Activated effector memory CD4-positive, alpha-beta T cell treated with Interleukin-2 at 50 U/mL for 16 hours (primary cell): ENCODE data around the gene KIAA1210.

ENCODE experiments used
- DNase-seq: peaks from one replicate; pipeline ENCODE4 v3.0.0-alpha.2; 2020

The KIAA1210 gene

DNA sequence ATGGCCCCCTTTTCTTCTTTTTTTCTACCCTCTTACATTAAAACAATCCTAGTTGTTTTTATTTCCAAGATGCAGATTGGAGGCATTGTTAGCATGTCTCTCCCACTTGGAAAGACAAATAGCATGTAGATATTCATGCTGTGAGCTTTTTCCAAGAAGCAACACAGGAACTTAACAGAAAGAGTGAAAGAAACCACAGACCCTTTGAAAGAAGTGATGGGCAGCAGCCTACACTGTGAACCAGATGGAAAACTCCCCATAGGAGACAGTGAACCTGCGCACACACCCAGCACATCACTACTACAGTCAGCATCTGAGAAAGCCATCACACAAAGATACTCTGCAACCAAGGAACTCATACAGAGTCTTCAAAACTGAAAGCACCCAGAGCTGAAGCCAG, 37.0 kb downstream of the KIAA1210 start:
- no peak for DNase-seq

DNA sequence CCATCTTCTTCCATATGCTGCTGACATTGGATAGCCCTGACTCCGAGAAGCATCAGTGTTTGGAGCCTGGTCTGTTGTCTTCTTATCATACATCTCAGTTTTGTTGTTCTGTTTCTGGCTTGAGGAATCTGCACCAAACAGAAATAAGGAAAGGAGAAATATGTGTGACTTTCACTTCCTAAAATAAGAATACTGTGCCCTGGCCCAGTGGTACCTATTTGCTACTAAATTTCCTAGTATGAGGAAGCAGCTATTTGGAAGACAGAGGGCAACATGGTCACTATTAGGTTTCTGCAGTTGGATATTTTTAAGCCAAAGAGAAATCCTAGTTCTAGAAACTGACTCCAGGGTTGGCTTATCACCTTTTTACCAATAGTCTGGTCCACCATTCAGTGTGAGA, 38.0 kb downstream of the KIAA1210 start:
- no peak for DNase-seq

DNA sequence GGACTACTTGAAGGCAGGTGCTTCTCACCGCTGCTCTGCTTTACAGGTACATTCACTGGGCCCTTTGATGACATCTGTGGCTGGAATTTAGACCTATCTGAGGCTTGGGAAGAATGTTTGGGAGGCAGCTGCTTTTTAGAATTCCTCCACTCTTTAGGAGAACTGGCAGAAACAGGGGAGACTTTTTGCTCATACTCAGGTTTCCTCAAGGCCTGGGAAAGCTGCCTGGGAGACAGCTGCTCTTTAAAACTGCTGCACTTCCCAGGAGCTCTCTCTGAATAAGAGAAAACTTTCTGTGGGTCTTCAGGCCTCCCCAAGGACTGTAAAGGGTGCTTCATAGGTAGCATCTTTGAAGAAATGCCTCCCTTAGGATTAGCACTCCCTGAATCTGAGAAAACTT, 40.5 kb downstream of the KIAA1210 start:
- DNase-seq: no peak

DNA sequence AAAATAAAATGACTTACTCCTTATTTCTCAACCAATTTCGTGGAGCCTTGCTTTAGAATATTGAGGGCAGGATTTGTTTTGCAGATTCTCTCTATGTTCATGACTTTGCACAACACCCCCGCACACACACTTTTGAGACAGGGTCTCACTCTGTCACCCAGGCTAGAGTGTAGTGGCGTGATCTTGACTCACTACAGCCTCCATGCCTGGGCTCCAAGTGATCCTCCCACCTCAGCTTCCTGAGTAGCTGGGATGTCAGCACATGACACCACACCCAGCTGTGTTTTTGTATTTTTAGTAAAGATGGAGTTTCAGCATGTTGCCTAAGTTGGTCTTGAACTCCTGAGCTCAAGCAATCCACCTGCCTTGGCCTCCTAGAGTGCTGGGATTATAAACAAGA, 42.8 kb downstream of the KIAA1210 start:
- DNase-seq: no peak

DNA sequence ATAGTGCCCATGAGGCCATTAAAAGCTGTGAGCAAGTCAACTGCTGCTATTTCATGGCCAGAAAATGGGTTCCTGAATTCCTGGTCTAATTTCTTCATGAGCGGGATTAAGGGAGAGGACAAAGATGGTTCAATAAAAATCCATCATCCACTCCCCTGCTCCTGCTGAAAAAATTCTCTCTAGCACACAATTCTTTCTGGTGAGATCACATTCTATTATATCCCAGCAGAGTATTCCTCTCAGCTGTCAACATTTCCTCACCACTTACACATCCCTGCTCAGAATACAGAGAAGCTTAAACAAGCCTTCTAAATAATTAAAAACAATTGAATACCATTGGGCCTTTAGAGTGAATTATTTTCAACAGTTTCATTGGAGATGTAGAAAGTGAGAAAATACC, 45.3 kb downstream of the KIAA1210 start:
- DNase-seq: no peak

DNA sequence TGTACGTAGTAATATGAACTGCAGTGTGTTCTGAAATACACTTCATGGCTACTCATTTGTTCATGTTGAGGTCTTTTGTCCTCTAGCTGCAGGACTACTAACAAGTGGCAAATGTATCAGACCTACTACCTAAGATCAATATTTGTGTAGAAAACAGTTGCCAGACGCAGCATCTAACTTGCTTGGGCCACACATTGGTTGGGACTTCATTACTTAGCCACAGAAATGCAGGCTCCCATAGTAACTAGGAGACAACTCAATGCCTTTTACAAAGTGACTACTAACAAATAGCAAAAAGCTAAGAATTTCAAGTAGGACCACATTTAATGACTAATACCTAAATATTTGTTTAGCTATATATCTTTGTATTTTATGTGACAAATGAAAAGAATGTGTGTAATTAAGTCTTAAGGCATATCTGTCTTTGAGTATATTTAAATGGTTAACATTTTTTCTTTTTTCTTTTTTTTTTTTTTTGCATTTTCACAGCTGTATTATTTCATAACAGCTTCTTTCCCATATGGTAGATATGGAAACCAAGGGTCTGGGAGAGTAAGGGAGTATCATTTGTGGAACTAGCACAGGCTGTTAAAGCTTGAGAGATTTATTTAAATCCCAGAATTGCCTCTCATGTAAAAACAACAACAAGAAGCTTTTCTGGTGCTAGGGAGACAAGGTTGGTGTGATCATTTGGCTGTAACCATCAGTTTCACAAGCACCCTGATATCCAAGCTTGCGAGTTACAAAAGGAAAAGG, 52.2 kb downstream of the KIAA1210 start:
- DNase-seq: no peak

DNA sequence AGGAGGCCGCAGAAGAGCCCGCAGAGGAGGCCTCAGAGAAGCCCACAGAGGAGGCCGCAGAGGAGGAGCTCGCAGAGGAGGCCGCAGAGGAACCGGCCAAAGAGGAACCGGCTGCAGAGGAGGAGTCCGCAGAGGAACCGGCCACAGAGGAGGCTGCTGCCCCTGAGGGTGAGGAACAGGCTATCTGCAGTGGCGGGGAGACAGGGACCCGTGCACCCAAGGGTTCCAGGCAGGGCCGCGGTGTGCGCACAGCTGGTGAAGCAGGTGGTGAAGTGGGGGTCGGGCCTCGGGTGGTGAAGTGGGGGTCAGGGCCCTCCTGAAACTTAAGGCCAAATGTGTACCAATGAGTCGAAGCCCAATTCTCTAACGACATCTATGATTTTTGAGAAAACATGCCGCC, 53.7 kb downstream of the KIAA1210 start:
- DNase-seq: no peak

DNA sequence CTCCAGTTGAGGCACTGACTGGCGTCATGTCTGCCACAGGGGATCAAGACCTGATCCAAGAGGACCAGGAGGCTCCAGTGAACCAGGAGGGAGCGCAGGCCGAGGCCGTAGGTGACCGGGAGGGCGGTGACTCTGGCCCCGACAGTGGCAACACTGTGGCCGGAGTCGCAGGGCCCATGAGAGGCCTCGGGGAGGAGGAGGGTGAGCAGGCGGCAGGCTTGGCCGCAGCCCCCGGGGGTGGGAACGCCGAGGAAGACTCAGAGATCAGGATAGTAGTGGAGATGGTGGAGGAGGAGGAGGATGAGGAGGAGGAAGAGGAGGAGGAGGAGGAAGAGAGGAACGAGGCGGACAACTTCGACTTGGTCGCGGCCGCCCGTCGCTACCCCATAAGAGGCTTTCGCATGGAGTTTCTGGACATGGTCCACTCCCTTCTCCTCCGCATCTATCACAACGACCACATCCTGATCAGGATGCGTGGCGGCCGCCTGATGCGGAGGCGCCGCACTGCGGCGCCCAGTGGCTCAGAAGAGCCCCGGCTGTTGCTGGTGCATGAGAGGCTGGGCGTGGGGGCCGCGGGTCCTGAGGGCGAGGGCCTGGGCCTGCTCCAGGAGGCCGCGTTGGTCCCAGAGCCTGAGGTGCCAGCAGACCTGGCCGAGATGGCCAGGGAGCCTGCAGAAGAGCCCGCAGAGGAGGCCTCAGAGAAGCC, 54.3 kb downstream of the KIAA1210 start:
- no peak for DNase-seq

DNA sequence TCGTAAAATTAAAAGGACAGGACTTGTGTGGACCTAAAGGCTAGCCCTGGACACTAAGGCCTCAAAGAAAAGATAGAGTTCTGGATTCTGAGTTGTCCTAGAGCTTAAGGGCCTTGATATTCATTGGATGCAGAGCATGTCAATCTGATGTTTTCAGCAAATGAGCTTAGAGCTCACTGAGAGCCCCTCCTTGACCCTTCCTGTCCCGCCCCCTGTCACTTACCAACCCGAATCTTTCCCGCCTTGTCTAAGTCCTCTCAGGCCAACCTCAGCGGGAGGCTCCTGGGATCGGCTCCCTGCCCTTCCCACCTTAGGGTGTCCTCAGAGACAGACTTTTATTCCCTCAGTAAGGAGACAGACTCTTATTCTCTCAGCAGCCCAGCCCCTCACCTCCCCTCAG, 54.9 kb downstream of the KIAA1210 start, which contains the start of gene CT47C1:
Gene CT47C1 (plus strand): TSS at position 250 of the 400 bp plus-strand sequence. CDS start 233 bp downstream, outside the sequence.
- no peak for DNase-seq

DNA sequence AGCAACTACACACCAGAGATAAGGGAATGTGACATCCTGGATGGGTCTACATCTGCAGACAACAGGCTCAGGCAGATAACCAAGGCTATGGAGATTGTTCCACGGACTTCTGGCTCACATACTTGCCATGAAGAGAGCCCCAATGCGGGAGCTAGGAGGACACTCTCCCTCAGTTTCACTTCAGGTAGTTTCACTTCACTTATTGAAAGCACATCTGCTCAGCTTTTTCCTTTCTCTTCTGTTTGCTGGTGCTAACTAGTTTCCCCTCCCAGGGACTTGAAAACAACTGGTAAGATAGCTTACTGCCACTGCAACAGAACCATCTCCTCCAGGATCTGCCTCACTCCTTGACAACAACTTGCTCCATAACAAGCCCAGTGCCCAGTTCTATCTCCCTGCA, 56.2 kb downstream of the KIAA1210 start:
- no peak for DNase-seq

DNA sequence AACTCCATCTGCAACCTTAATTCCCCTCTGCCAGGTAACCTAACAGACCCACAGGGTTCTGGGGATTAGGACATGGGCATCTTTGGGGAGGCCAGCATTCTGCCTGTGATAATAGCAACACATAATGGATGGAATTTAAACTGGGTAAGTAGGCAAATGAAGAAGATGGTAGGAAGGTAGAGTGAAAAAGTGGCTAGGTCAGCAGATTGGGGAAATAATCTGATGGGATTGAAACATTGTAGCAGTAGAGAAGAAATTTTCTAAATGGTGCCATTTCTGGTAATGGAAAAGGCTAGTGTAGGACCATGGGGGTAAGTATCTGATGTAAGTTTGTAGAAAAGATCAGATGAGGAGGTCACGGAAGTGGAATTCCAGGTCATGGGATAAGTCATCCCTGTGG, 57.9 kb downstream of the KIAA1210 start:
- no peak for DNase-seq

DNA sequence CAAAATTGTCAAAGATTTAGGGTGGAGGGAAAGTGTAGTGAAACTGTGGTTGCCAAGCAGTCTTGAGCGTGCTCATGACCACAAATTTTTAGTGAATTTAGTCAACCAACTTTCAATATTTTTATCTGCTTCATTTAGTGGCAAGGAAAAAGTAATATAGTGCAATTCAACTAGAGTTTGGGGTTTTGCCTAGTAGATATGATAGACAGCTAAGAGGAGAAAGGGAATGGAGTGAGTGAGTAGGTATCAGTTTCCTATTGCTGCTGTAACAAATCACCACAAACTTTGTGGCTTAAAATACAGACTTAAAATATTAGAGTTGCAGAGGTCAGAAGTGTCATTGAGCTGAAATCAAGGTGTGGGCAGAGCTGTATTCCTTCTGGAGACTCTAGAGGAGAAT, 58.5 kb downstream of the KIAA1210 start:
- no peak for DNase-seq

DNA sequence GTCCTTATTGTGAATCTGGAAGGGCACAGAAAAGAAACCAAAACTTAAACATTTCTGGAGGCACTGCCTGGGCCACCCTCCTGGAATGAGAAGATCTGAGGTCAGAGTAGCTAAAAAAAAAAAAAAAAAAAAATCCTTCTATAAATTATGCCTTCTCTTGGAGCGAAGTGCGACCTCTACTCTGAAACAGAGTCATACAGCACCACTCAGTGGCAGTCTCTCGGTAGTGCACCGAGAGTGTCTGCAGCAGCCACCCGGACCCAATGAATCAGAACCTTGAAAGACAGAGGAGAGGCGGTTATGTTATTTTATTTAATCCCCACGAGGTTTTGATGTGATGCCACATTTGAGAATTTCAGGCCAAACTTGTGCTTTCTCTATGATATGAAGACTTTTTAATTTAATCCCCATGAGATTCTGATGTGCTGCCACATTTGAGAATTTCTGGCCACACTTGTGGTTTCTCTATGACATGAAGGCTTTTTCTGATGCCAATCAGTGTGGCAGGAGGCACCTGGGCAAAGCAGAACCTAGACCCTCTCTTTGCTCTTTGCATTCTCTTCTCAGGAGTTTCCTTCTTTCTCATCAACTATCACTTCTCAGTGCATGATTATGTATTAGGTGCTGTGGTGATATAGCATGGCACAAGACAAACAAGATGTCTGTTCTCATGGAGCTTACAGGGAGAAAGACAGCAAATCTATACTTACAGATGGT, 60.4 kb downstream of the KIAA1210 start:
- peak; percentile 2 for DNase-seq

DNA sequence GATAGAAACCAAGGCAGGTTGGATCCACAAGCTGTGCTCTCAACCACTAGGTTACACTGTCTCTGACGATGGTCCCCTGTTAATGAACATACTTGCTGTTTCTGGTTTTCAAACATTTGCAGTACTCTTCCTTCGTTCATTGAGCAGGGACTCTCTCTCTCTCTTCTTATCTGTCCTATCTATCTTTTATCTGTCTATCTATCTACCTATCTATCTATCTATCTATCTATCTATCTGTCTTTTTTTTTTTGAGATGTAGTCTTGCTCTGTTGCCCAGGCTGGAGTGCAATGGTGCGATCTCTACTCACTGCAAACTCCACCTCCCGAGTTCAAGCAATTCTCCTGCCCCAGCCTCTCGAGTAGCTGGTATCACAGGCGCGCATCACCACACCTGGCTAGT, 64.2 kb downstream of the KIAA1210 start:
- no peak for DNase-seq

DNA sequence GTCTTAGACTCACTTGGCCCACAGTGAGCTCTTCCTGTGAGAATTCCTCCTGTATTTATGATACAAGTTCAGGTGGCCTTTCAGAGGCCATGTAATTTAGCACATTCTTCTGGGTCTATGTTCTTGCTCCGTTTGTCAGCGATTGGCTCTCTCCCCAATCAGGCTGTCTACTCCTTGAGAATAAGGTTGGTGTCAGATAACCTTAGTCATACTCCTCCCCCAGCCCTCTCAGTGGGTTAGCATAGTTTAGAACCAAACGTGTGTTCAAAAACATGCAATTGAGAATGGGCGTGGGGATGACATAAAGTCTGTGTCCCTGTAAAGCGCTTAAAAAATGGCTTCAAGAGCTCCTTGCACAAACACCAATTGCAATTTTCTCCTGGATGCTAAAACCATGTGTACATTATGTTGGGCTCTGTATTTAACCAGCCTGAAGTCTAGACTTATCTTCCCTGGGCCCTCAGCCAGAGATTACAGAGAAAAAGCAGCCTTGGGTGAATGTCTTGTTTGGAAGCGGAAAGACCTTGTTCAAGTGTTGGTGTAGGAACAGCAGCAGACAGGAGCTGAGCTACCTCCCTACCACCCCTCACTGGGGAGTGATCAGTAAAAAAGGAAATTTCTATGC, 64.8 kb downstream of the KIAA1210 start:
- no peak for DNase-seq

DNA sequence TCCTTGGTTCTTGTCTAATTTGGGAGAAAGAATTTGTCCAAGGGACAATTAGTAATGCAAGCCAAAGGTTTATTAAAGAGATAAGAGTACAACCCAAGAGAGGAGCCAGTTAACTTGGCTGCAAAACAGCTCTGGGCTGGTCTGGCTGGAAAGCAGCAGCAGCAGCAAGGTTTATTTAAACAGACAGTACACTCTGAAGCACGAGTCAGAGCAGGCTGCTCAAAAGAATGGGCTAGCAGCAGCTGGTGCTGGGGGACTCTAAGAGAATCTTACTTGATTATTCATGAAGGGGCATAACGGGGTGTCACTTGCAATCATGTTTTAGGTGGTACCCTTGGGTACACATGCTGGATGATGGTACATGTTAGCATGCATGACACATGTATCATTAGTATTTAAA, 71.9 kb downstream of the KIAA1210 start:
- no peak for DNase-seq

DNA sequence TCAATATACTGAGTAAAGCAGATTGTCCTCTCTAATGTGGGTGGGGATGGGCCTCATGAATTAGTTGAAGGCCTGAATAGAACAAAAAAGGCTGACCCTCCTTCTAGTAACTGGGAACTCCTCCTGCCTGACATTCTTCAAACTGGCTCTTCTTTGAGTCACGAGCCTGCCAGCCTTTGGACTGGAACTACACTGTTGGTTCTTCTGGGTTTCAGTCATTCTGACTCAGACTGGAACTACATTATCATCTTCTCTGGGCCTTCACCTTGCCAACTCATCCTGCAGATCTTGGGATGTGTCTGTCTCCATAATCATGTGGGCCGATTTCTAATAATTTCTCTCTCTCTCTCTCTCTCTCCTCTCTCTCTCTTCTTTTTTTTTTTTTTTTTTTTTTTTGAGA, 81.7 kb downstream of the KIAA1210 start:
- no peak for DNase-seq

DNA sequence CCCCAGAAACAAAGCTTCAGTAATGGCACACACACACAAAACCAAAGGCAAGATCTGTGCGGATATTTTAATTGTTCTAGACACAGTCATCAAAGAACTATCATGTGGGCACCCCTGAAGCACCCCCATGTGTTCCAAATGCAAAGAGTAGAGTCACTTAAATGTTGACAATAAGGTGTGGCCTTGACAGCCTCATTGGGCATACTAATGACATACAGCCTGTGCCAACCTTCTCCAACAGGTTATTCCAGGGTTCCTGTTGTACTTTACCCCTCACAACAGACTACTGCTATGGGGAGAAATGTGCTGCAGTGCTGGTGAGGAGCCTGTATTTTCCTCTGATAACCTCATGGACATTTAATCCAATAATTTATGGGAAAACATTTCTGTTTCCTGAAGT, 84.6 kb downstream of the KIAA1210 start:
- no peak for DNase-seq

DNA sequence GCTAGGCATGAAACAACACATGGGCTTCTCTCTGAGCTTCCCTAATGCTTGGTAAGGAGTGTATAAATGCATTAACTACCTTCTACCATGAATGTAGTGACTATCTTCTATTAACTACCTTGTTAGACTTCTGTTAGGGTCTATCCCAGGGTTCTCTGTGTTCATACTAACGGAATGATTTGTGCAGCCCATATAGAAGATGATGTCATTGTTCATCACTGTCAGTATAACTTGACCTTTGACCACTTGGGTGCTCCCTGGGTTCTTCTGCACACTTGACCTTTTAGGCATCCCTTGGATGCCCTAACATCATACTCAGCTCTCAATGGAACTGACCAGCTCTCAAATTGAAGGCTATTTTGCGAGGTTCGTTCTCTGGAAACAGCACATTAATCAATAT, 85.6 kb downstream of the KIAA1210 start:
- no peak for DNase-seq

DNA sequence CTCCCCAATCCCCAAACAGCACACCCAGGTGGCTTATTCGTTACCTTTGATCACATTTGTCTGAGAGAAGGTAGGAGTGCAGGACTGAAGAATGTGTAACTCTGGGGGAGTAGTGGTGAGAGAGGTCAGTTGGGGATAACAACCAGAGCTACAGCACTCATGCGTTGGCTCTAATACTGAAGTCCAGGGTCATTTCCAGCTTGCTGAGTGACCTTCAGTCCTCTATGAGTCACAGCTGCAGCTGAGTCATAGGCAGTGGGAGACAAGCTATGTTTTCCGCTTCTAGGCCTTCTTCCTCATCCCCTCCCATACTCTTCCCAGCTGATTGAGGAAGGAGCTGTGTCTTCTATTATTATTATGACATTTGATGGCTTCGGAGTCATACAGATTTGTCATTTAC, 86.4 kb downstream of the KIAA1210 start:
- DNase-seq: no peak

DNA sequence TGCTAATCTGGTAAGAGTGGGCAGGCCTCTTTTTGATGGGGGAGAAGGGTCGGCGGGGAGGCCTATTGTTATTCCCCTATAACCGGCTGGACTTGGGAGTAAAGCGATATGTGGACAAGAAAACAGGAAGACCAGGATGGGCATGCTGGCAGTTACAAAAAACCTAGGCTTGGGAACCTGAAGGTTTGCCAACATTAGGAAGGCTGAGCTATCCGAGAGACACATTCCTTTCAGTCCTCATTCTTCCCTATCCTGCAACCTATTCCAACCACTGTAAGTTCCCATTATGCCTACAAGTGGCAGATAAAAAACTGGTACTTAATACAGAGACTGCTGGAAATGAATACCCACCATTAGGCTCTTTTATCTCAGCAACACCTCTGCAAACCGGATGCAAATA, 87.2 kb downstream of the KIAA1210 start:
- DNase-seq: no peak

DNA sequence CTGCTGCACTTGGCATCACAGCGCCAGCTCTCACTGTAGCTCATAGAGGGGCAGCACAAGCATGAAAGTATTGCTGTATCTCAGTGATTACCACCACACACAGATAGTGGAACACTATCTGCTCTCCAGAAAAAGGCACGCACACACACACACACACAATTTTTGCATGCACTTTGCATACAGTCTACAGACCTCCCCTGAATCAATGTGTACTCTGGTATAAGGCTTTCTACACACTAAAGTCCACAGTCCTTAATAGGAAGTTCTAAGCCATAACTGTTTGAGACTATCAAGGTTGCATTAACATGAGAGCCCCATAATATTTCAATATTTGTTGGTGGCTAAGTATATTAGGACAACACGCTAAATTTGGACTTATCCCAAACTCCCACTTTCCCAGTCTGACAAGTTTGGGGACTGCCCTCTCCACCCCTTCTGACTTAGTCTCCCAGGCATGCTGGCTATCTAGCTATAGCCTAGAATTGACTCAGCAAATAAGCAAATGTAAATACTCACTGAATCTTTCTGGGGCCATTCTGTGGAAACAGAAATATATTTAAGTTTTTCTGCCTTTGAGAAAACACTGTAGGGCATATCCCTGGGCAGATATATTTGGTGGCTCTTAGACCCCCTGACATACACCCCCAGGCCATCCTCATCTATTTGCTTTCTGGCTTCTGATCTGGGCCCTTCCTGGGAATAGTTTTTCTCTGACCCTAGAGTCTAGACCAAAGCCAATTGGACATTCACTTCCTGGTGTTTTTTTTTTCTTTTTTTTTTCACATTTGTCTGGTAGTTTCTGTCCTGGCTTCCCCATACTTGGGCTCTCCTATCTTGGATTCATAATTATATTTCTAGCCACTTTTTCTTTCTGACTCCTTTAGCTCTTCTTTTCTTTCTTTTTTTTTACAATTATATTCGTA, 91.2 kb downstream of the KIAA1210 start:
- no peak for DNase-seq
